GM23338 (cell line): ENCODE results near the gene CDKN2AIPNL. TPM values are rescaled to one million over a fixed set of nuclear protein-coding genes. Genes with fewer than 3 reads are reported as not detected.
A peak's percentile ranks its signal among the peaks of the same experiment; 100 is the strongest.

ENCODE experiments used
- ATAC-seq: fragments of 200-7000 bp; cut with Tn5 transposase; 3 replicates; pipeline ENCODE4 v1.9.1; 2020
- DNase-seq: peaks from one replicate; pipeline ENCODE4 v3.0.0-alpha.2; 2015; ENCODE audit warnings: low spot score
- H2AFZ ChIP-seq: fragments of 200-600 bp; sonication (generic); 2 replicates; pipeline ENCODE4 v1.8.0; 2016; ENCODE audit warnings: antibody characterized with exemption, mild to moderate bottlenecking, moderate library complexity
- H3F3A ChIP-seq: fragments of 200-600 bp; sonication (generic); replicated peaks from 2 replicates; pipeline ENCODE4 v1.8.0; 2017; ENCODE audit warnings: antibody characterized with exemption, mixed run types, low read depth
- H3K27ac ChIP-seq: fragments of 200-600 bp; sonication (generic); 2 replicates; pipeline ENCODE4 v1.6.1; 2016; ENCODE audit warnings: low read depth
- H3K27me3 ChIP-seq: fragments of 200-600 bp; sonication (generic); 2 replicates; pipeline ENCODE4 v1.8.0; 2016; ENCODE audit warnings: mild to moderate bottlenecking, mixed run types, moderate library complexity; ENCODE audit not compliant: insufficient read depth
- H3K36me3 ChIP-seq: fragments of 200-600 bp; sonication (generic); 2 replicates; pipeline ENCODE4 v1.8.0; 2016; ENCODE audit warnings: mild to moderate bottlenecking; ENCODE audit not compliant: insufficient read depth
- H3K4me1 ChIP-seq: fragments of 200-600 bp; sonication (generic); 2 replicates; pipeline ENCODE4 v1.8.0; 2016; ENCODE audit warnings: mild to moderate bottlenecking, moderate library complexity; ENCODE audit not compliant: insufficient read depth
- H3K4me2 ChIP-seq: fragments of 200-600 bp; sonication (generic); 2 replicates; pipeline ENCODE4 v1.7.1; 2017; ENCODE audit warnings: mixed run types
- H3K4me3 ChIP-seq: fragments of 200-600 bp; sonication (generic); 2 replicates; pipeline ENCODE4 v1.6.1; 2016; ENCODE audit warnings: mixed run types
- H3K79me2 ChIP-seq: fragments of 200-600 bp; sonication (generic); replicated peaks from 2 replicates; pipeline ENCODE4 v1.8.0; 2017; ENCODE audit warnings: mild to moderate bottlenecking; ENCODE audit not compliant: insufficient read depth
- H3K9me2 ChIP-seq: fragments of 200-600 bp; sonication (generic); 2 replicates; pipeline ENCODE4 v1.8.0; 2017; ENCODE audit not compliant: insufficient read depth
- H4K20me1 ChIP-seq: fragments of 200-600 bp; sonication (generic); replicated peaks from 2 replicates; pipeline ENCODE4 v1.8.0; 2017; ENCODE audit warnings: mild to moderate bottlenecking; ENCODE audit not compliant: insufficient read depth
- H3K27ac Mint-ChIP-seq: 2 replicates; pipeline ENCODE4 v1.8.0; 2020; ENCODE audit warnings: inconsistent platforms, mild to moderate bottlenecking, moderate library complexity, mixed read lengths
- H3K27me3 Mint-ChIP-seq: 3 replicates; pipeline ENCODE4 v1.8.0; 2022; ENCODE audit warnings: low read depth, mild to moderate bottlenecking, moderate library complexity, mixed read lengths, inconsistent platforms; ENCODE audit not compliant: insufficient read depth, poor library complexity
- H3K36me3 Mint-ChIP-seq: 3 replicates; pipeline ENCODE4 v1.8.0; 2021; ENCODE audit warnings: low read depth, mild to moderate bottlenecking, inconsistent platforms, moderate library complexity, mixed read lengths
- H3K4me1 Mint-ChIP-seq: 3 replicates; pipeline ENCODE4 v1.8.0; 2020; ENCODE audit warnings: mild to moderate bottlenecking, inconsistent platforms, mixed read lengths
- H3K4me3 Mint-ChIP-seq: 3 replicates; pipeline ENCODE4 v1.8.0; 2021; ENCODE audit warnings: moderate library complexity, mild to moderate bottlenecking, inconsistent platforms, mixed read lengths
- H3K9me3 Mint-ChIP-seq: 3 replicates; pipeline ENCODE4 v1.8.0; 2020; ENCODE audit warnings: moderate library complexity, mild to moderate bottlenecking, inconsistent platforms, mixed read lengths
- CREB1 ChIP-seq: fragments of 250-450 bp; sonication (Bioruptor Pico); IDR thresholded peaks from 2 replicates; pipeline ENCODE4 v1.5.0; 2020; ENCODE audit warnings: low read depth, mild to moderate bottlenecking, moderate library complexity
- ETS1 ChIP-seq: IDR thresholded peaks from 2 replicates; pipeline ENCODE4 v1.6.1; 2016; ENCODE audit warnings: antibody characterized with exemption
- REST ChIP-seq: IDR thresholded peaks from one replicate; pipeline ENCODE4 v1.6.1; 2018; ENCODE audit warnings: antibody characterized with exemption; ENCODE audit not compliant: unreplicated experiment
- STAT1 ChIP-seq: IDR thresholded peaks from one replicate; pipeline ENCODE4 v1.6.1; 2016; ENCODE audit warnings: antibody characterized with exemption; ENCODE audit not compliant: unreplicated experiment
- ZNF331 ChIP-seq: fragments of 250-450 bp; sonication (Bioruptor Pico); IDR thresholded peaks from 2 replicates; pipeline ENCODE4 v1.5.0; 2020; ENCODE audit warnings: low read depth, mild to moderate bottlenecking, moderate library complexity
- ZNF462 ChIP-seq: fragments of 250-450 bp; sonication (Bioruptor Pico); IDR thresholded peaks from 2 replicates; pipeline ENCODE4 v1.5.0; 2020; ENCODE audit warnings: mild to moderate bottlenecking, moderate library complexity
- polyA plus RNA-seq: library from polyadenylated mRNA; unstranded; fragments of >200 nt; fragmentation: Nextera tagmentation; extraction: Ambion mirVana; gene quantifications from 2 replicates; pipeline ENCODE4 v1.2.1, GENCODE V29; 2016
- total RNA-seq: library from RNA; depleted of rRNA; stranded (reverse); fragments of >200 nt; shearing (Covaris generic); gene quantifications from 2 replicates; pipeline ENCODE4 v1.2.3, GENCODE V29; 2014

CDKN2AIPNL gene
- total and polyA plus RNA-seq, 2 experiments from 2014 or later, result 53.5 to 79.5 TPM

GRCh38 chr5:134439210-134439654 lies 27.6 kb upstream of the CDKN2AIPNL start:
- H3K4me3 ChIP-seq, result no peak overlapping the region
- ATAC-seq (peak; percentile 69), DNase-seq (peak; percentile 70)
- TF ChIP-seq CREB1 (no peak), ETS1 (no peak)
- H3K4me3 Mint-ChIP-seq, result no peak overlapping the region; the same call in 2 of the 3 replicates
- peaks cover 35% of the 10 kb centered on the region for H3K4me1 Mint-ChIP-seq
- H3K4me1 ChIP-seq, result peaks cover 11% of the 10 kb centered on the region; the same call in 1 of the 2 replicates
- H3K9me2 ChIP-seq, result peaks cover 3% of the 10 kb centered on the region; the same call in 1 of the 2 replicates
- H2AFZ ChIP-seq, result no peak overlapping the region
- H3K27me3 ChIP-seq, result no peaks in the 10 kb centered on the region
- no peaks in the 10 kb centered on the region for H3K36me3 ChIP-seq
- H3K79me2 ChIP-seq, result no peaks in the 10 kb centered on the region
- H3K4me2 ChIP-seq, result no peak overlapping the region; the same call in 1 of the 2 replicates
- no peaks in the 10 kb centered on the region for H4K20me1 ChIP-seq
- no peaks in the 10 kb centered on the region; the same call in 2 of the 3 replicates for H3K9me3 Mint-ChIP-seq
- peak overlapping the region; percentile 24 for H3K27ac Mint-ChIP-seq
- no peaks in the 10 kb centered on the region for H3F3A ChIP-seq
- H3K36me3 Mint-ChIP-seq, result peaks cover 38% of the 10 kb centered on the region
- H3K27ac ChIP-seq, result peak overlapping the region; percentile 66
- peaks cover 8% of the 10 kb centered on the region for H3K27me3 Mint-ChIP-seq

- H3K79me2 ChIP-seq, result no peaks in the 10 kb centered on the region
- peak overlapping the region; percentile 66 for H3K27ac ChIP-seq
- H3K27me3 ChIP-seq, result no peaks in the 10 kb centered on the region
- peak overlapping the region; percentile 24; the same call in 1 of the 2 replicates for H3K27ac Mint-ChIP-seq
- H2AFZ ChIP-seq, result no peak overlapping the region
- peaks cover 3% of the 10 kb centered on the region; the same call in 1 of the 2 replicates for H3K9me2 ChIP-seq
- H3K4me1 Mint-ChIP-seq, result peaks cover 36% of the 10 kb centered on the region
- peaks cover 42% of the 10 kb centered on the region for H3K36me3 Mint-ChIP-seq
- H3K9me3 Mint-ChIP-seq, result no peaks in the 10 kb centered on the region; the same call in 2 of the 3 replicates
- H3K4me3 Mint-ChIP-seq, result no peak overlapping the region; the same call in 2 of the 3 replicates
- no peaks in the 10 kb centered on the region for H3F3A ChIP-seq
- peaks cover 8% of the 10 kb centered on the region for H3K27me3 Mint-ChIP-seq
- ATAC-seq (no peak), DNase-seq (no peak)
- peaks cover 11% of the 10 kb centered on the region; the same call in 1 of the 2 replicates for H3K4me1 ChIP-seq
- H4K20me1 ChIP-seq, result no peaks in the 10 kb centered on the region
- H3K36me3 ChIP-seq, result no peaks in the 10 kb centered on the region
- no peak overlapping the region for H3K4me3 ChIP-seq
- no peak overlapping the region for H3K4me2 ChIP-seq
- TF ChIP-seq REST (no peak), ZNF462 (CRISPR knock-in tag) (no peak), ETS1 (no peak), ZNF331 (CRISPR knock-in tag) (no peak), STAT1 (no peak), CREB1 (no peak)
These were observed 27.0 kb upstream of the CDKN2AIPNL start for GRCh38 chr5:134438721-134439123.
